NCI-H524 treated with DMSO at 0.1 percent for 48 hours (cell line): ENCODE results near the gene ABCG1.

Source experiments
- DNase-seq: peaks from one replicate; lab custom pipeline; 2025; lab: John Stamatoyannopoulos, UW

Gene ABCG1

DNA sequence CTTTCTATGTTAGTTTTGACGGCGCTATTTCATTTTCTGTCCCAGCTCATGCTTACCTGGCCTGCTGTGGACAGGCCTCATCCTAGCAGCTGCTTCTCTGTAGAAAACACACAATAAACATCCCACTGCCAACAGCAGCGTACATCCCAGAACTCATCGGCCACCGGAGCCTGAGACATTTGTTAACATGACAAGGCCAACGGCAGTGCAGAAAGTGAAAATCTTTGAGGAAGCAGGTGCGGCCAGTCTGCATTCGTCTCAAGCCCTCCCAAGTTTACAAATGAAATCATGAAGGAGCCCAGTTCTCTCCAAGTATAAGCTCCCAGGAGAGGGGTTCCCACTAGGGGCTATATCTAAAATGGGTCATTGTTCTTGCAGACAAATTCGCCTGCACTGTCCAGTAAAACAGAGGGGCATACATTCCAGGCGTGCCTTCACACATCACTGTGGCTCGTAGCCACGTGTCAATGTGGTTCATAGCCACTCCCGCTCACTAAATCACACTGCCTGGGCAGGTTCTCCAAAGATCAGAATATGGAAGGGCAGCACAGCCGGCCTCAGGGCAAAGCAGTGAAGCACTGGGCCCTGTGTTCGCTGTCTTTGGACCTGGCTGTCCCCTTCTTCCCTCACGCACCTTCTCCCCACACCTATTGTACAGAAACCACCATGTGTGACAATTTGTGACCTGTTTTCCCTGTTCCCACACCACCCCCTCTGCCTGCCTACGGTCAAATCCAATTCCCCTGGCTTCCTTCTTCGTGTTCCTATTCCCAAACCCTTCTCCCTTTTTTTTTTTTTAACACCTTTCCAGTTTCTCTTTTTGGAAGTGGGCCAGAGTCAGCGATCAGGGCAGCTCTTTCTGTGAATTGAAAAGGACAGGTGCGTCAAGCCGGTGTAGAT lies 27.0 kb upstream of the ABCG1 start:
- no peak for DNase-seq

- DNase-seq: no peak
Observed at GRCh38 chr21:42193131-42193671, 25.7 kb upstream of the ABCG1 start.

GRCh38 chr21:42193721-42194120 lies 25.2 kb upstream of the ABCG1 start:
- no peak for DNase-seq

- DNase-seq: no peak
Observed at GRCh38 chr21:42194863-42195262, 24.1 kb upstream of the ABCG1 start.

DNA sequence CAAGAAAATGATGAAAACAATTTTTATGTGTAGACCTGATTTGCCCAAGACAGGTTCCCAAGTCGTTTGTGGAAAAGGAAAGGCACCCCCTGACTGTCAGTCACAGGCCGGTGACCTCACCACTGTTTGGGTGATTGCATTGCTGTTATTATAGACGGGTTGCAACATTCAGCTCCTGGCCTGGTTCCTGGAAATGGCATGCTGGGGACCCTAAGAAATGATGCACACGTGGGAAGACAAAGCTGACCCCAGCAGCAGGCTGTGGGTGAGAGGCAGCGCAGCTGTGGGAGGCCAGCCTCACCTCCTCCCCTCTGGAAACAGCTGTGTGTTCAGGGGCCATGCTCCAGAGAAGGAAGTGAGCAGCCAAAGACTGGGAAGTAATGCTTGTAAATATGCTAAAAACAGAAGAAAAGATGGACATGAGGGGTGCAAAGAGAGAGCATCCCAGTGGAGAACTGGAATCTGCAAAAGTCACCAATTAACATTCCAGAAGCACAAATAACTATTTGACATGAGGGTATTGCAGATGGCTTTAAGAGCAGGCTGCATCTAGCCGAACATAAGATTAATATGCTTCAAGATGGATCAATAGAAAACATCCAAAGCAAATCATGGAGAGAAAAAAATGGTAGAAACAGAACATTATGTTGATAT lies 23.4 kb upstream of the ABCG1 start:
- DNase-seq: no peak

DNA sequence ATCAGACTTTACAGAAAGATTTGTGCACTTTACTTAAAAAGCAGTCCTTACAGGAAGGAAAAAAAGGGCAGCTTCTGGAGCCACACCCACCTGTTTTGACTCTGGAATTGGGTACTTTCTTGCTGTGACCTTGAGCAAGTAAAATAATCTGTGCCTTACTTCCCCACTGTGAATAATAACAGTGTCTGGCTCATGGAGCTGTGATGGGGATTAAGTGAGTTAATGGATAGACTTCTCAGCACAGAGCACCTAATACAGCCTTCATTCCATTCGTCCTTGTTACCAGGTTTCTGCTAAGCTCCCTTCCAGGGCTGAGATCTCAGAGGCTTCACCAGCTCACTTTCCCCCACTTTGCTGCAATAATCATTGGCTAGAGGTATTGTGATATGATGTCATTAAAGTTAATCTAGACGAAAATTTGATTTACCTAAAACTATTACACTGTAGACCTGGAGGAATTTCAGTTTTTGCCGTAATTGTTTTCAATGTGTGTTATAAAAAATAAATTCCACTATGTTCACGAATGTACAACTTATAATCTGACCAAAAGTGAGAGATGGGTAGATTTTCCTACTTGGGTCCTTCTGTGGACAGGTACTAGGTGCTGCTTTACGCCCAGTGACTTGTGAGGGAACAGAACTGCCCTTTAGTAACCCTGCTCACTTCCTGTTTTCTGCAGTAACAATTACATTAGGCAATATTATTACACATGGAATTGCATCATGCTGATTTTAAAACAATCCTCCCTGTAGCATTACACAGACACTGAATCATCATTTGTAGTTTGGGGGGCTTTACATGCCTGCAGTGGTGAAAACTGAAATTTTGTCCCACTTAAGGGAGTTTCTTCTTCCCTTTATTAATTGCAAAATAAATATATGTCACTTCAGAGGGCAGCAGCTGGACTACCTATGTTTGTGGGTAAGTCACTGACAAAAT lies 19.7 kb upstream of the ABCG1 start:
- no peak for DNase-seq

DNA sequence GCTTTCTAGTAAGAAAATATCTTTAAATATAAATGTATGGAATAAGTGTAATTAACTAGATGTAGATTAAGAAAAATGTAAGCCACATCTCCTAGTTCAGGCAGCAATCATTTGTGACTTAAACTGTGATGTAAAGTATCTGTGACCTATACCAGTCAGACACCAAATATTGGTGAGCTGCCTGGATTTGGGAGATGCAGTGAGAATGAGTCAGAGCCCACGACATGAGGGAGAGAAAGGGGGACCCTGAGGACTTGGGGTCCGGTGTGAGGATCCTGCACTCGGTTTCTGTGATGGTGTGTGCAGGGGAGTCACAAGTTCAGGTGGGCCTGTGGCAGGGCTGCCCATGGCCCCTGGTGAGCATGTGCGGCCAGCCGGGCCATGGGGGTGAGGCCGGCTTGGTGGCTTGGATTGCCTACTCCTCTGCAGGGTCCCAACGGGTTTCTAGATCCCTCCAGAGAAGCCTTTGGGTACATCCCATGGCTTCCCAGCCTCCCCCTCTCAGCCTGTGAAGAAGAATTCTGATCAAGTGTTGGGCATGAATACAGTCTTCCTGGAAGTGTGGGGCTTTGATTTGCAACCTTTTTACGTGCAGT lies 19.0 kb upstream of the ABCG1 start:
- DNase-seq: no peak

DNA sequence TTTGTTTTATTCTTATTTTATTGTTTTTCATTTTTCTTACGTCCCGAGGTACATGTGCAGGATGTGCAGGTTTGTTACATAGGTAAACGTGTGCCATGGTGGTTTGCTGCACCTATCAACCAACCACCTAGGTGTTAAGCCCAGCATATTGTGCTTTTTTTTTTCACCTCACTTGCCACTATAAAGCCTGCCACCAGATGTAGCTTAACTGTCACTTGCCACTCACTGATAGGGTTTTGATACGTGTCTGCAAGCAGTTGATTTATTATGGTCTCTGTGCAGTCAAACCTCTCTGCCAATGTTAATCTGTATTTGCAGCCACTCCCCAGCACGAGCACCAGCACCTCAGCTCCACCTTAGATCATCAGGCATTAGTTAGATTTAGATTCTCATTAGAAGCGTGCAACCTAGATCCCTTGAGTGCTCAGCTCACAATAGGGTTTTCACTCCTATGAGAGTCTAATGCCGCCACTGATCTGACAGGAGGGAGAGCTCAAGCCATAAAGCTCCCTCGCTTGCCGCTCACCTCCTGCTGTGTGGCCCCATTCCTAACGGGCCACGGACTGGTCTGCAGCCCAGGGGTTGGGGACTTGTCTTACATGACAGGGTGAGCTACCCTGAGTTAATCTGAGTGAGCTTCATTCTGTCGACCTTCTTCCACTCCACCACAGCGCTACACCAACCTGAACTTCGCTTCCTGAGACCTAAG lies 17.9 kb upstream of the ABCG1 start:
- DNase-seq: no peak

- no peak for DNase-seq
Observed at GRCh38 chr21:42201615-42202161, 17.3 kb upstream of the ABCG1 start.

GRCh38 chr21:42202321-42202720 lies 16.6 kb upstream of the ABCG1 start:
- DNase-seq: no peak

DNA sequence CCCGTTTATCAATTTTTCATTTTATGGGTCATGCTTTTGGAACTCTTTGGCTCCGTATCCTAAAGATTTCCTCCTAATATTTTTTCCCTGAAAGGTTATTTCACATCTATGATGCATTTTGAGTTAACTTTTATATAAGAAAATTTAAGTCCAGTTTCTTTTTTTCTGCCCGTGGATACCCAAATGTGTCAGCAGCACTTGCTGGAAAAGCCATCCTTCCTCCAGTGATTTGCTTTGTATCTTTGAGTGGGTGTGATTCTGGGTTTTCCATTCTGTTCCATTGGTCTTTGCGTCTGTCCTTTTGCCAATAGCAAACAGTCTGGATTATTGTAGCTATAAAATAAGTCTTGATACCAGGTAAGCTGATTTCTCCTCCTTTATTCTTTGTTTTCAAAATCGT lies 15.6 kb upstream of the ABCG1 start:
- no peak for DNase-seq

DNA sequence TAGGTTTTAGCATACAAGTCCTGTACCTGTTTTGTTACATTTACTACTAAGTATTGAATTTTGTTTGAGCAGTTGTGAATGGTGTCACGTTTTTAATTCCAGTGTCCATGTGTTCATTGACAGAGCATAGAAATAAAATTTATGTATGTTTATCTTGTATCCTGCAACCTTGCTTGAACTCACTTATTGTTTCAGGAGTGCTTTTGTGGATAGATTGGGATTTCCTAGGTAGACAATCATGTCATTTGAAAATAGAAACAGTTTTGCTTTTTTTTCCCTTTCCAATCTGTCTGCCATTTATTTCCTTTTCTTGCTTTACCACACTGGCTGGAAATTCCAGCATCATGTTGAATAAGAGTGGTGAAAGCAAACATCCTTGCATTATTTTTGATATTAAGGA lies 15.0 kb upstream of the ABCG1 start:
- no peak for DNase-seq

DNA sequence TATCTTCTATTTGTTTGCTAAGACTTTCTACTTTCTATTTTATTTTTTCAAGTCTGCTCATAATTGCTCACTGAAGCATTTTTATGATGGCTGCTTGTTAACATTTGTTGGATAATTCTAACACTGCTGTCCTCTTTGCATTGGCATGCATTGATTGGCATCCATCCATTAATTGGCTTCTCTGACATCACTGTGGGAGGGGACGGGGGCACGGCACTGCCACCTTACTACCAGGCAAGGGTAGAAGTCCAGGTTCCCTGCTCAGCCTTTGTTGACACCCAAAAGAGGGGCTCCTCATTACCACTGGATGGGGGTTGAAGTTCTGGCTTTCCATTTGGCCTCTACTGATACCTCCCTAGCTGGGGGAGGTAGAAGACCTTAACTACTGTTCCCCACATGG lies 11.5 kb upstream of the ABCG1 start:
- no peak for DNase-seq

DNA sequence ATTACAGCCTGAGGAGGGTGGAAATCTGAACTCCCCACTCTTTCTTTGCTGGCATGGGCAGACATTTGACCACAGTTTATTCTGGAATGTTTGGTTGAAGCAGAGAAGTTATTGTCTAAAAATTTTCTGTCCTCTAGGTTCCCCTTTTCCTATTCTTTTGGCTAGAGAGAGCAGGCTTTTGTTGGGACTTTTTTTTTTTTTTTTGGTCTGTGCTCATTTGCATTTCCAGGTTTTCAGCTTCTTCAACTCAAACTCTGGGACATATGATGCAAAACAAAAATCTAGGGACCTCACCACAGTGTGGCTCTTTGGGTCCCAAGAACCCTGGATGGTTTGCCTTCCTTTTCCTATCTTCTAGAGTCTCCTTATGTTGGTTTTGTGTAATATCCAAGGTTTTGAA lies 10.9 kb upstream of the ABCG1 start:
- DNase-seq: no peak

DNA sequence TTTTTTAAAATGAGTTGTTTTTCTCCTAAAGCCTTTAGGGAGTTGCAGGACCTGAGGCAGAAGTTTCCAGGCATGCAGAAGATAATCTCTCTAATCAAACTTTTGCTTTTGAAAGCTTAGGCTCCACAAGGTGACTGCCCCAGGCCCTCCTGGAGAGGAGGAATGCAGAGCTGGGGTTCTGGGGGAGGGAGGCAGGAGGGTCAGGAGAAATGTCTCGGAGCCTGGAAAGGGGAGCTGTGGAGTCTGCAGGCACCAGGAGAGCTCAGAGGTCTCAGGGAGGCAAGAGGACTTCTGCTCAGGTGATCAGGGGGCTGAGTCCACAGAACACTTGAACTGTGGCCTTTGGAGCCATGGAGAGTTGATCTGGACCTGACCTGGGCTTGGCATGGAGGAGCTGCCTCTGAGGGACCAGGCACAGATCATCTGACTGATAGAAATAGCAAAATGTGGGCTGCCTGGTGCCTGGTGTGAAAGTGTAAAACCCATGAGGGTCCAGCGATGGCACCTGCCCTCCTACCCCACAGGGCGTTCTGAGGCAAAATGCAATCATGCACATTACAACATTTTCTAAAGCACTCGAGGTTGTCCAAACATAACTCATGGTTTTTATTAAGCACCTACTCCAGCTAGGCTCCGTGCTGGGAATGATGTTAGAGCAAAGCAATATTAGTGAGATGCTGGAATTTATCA lies 10.0 kb upstream of the ABCG1 start:
- no peak for DNase-seq

DNA sequence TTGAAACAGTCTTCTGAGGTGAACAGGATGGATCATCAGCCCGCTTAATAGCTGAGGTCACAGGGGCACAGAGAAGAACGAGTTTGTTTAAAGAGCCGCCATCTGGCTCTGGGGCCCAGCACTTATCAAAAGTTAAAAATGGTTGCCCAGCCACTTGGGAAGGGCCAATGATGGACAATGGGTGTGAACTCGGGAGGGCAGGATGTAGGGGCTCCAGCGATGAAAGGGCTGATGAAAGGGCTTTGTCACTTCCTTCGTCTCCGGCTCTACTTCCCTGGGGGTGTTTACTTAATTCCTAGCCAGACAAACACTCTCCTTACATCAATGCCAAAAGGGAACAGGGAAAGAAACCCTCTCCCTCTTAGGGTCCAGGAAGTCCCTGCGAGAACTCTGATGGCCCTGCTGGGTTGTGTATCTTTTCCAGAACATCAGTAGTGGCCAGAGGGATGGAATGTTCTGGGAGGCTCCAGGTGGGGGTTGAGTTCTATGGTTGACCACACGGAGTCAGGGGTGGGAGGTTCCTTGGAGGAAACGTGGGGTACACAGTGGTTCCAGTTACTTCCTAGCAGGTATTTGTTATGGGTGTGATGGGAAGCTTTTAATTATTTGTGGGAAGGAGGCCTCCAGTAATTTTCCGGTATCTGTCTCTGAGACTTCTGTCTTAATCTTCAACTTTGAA lies 9.0 kb upstream of the ABCG1 start:
- DNase-seq: no peak

GRCh38 chr21:42212266-42212665 lies 6.7 kb upstream of the ABCG1 start:
- DNase-seq: no peak

- DNase-seq: no peak
Observed at GRCh38 chr21:42213082-42213774, 5.7 kb upstream of the ABCG1 start.
